Esophagus muscularis mucosa (tissue), 3 donors: ENCODE data around the gene PRIMA1.

Source experiments
- EP300 ChIP-seq: sonication (generic); formaldehyde crosslinking; IDR thresholded peaks from one replicate; pipeline ENCODE4 v1.6.1; 2017; ENCODE audit warnings: antibody characterized with exemption
- TF ChIP-seq, protein P1 (sequence below), 3 experiments: fragments of 200-600 bp in 2 of 3; fragments of 450-650 bp in 1 of 3; sonication (generic) in 2 of 3; IDR thresholded peaks; one replicate each; pipeline ENCODE4 v1.5.1; 2017 to 2019; ENCODE audit warnings: antibody characterized with exemption in 3 of 3, mild to moderate bottlenecking in 2 of 3, moderate library complexity in 1 of 3

DNA sequence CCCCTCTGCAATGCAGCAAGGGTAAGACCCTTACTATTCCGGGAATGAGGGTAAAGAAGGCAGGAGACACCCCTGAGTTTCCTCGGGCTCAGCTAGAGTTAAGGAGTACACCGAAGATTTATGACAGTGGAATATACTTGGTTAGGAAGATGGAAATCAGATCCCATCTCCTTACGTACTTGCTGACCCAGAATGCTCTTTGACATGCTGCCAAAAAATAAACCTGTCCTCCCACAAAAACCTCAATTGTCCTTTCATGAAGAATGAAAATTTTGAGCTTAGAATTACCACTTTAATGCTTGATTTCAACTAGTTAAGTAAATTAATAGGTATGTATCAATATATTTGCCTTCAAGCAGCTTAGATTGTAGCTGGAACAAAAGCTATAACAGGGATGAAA lies 99.5 kb downstream of the PRIMA1 start:
- TF ChIP-seq, protein P1, sequence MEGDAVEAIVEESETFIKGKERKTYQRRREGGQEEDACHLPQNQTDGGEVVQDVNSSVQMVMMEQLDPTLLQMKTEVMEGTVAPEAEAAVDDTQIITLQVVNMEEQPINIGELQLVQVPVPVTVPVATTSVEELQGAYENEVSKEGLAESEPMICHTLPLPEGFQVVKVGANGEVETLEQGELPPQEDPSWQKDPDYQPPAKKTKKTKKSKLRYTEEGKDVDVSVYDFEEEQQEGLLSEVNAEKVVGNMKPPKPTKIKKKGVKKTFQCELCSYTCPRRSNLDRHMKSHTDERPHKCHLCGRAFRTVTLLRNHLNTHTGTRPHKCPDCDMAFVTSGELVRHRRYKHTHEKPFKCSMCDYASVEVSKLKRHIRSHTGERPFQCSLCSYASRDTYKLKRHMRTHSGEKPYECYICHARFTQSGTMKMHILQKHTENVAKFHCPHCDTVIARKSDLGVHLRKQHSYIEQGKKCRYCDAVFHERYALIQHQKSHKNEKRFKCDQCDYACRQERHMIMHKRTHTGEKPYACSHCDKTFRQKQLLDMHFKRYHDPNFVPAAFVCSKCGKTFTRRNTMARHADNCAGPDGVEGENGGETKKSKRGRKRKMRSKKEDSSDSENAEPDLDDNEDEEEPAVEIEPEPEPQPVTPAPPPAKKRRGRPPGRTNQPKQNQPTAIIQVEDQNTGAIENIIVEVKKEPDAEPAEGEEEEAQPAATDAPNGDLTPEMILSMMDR (IDR thresholded peaks at IDR 0.05) = no peak
- no peak for TF ChIP-seq EP300
